ENCODE data around the gene DBF4. TPM values are rescaled to one million over a fixed set of nuclear protein-coding genes. Genes with fewer than 3 reads are reported as not detected.
"Not testable (repeated sequence)": the region's sequence is repeated elsewhere in the genome, so short reads cannot be mapped to it uniquely, and the experiment has no call there.

The DBF4 gene
- total RNA-seq, 1 donor from 2014 or later = 6.6 TPM

GRCh38 chr7:87918740-87919139, 42.4 kb downstream of the DBF4 start:
- Histone ChIP-seq H3K27ac (no peak overlapping the region), H3K36me3 (no peaks in the 10 kb centered on the region), H3K4me1 (no peaks in the 10 kb centered on the region), H3K27me3 (no peaks in the 10 kb centered on the region), H3K4me3 (no peak overlapping the region), H3K9me3 (no peaks in the 10 kb centered on the region)
- no peak for TF ChIP-seq CTCF (IDR thresholded peaks at IDR 0.05)
- DNase-seq (no peak), ATAC-seq (no peak)
- intact Hi-C loops (cut with DNase I) = no loop called here

- Histone ChIP-seq H3K4me3 (no peak overlapping the region), H3K27me3 (no peaks in the 10 kb centered on the region), H3K27ac (no peak overlapping the region), H3K36me3 (no peaks in the 10 kb centered on the region), H3K9me3 (no peaks in the 10 kb centered on the region), H3K4me1 (no peaks in the 10 kb centered on the region)
- intact Hi-C loops (cut with DNase I) = no loop called here
- DNase-seq (no peak), ATAC-seq (no peak)
- no peak for TF ChIP-seq CTCF (IDR thresholded peaks at IDR 0.05)
These were observed 43.6 kb downstream of the DBF4 start for GRCh38 chr7:87919875-87920274.

GRCh38 chr7:87920578-87920977, 44.3 kb downstream of the DBF4 start:
- Histone ChIP-seq H3K4me3 (no peak overlapping the region), H3K27me3 (no peaks in the 10 kb centered on the region), H3K9me3 (no peaks in the 10 kb centered on the region), H3K36me3 (no peaks in the 10 kb centered on the region), H3K4me1 (no peaks in the 10 kb centered on the region), H3K27ac (no peak overlapping the region)
- no peak for ATAC-seq
- DNase-seq = no peak
- TF ChIP-seq CTCF (IDR thresholded peaks at IDR 0.05) = no peak
- intact Hi-C loops (cut with DNase I) = no loop called here

GRCh38 chr7:87922759-87923395, 46.6 kb downstream of the DBF4 start:
- H3K9me3 ChIP-seq; ATAC-seq; H3K4me1 ChIP-seq; H3K27ac ChIP-seq; H3K4me3 ChIP-seq; H3K27me3 ChIP-seq; H3K36me3 ChIP-seq; intact Hi-C loops (cut with DNase I); DNase-seq: not testable (repeated sequence)

- Histone ChIP-seq H3K27me3 (no peaks in the 10 kb centered on the region), H3K27ac (no peak overlapping the region), H3K9me3 (no peaks in the 10 kb centered on the region), H3K4me3 (no peak overlapping the region), H3K36me3 (no peaks in the 10 kb centered on the region), H3K4me1 (no peaks in the 10 kb centered on the region)
- no peak for ATAC-seq
- no peak for DNase-seq
- intact Hi-C loops (cut with DNase I) = no loop called here
- no peak for TF ChIP-seq CTCF (IDR thresholded peaks at IDR 0.05)
These were observed 50.5 kb downstream of the DBF4 start for GRCh38 chr7:87926581-87927461.

- TF ChIP-seq CTCF (IDR thresholded peaks at IDR 0.05) = no peak
- H3K27me3 ChIP-seq = peaks cover 5% of the 10 kb centered on the region
- H3K36me3 ChIP-seq = no peaks in the 10 kb centered on the region
- peak overlapping the region; percentile 14 for H3K27ac ChIP-seq
- H3K4me3 ChIP-seq = peak overlapping the region; percentile 68
- H3K4me1 ChIP-seq = peaks cover 7% of the 10 kb centered on the region
- intact Hi-C loops (cut with DNase I) = no loop called here
- ATAC-seq (no peak), DNase-seq (no peak)
- no peaks in the 10 kb centered on the region for H3K9me3 ChIP-seq
These were observed 57.3 kb downstream of the DBF4 start for GRCh38 chr7:87933605-87933952.

All from upper lobe of right lung (tissue), 1 donor.